ENCODE data around the gene JPH3.

- no peak for TF ChIP-seq EP300 (IDR thresholded peaks at IDR 0.05; ENCODE audit: borderline replicate concordance in 1 of 2, control insufficient read depth in 1 of 2, low read depth in 2 of 2, low read length in 2 of 2)
- TF ChIP-seq ZZZ3 (IDR thresholded peaks at IDR 0.05; ENCODE audit: control insufficient read depth, insufficient read length, low read depth), result no peak
- no peak for TF ChIP-seq POLR2A (IDR thresholded peaks at IDR 0.05; ENCODE audit: low read depth, low read length)
- no peak for TF ChIP-seq CTCF (IDR thresholded peaks at IDR 0.05 in 2 of 3, conservative IDR thresholded peaks at IDR 0.05 in 1 of 3; ENCODE audit: control insufficient read depth in 2 of 3, extremely low read depth in 1 of 3, insufficient read depth in 1 of 3, low read depth in 3 of 3, low read length in 3 of 3)
- no peak for TF ChIP-seq JUND (IDR thresholded peaks at IDR 0.05; ENCODE audit: low read depth, low read length)
- no peak for TF ChIP-seq ZNF207 (IDR thresholded peaks at IDR 0.05; ENCODE audit: borderline replicate concordance)
These were observed 83.1 kb downstream of the JPH3 start for GRCh38 chr16:87685405-87685755.

Measured in GM12878 (cell line).